ENCODE measurements around the gene PDE3A.
"Not testable (repeated sequence)": the region's sequence is repeated elsewhere in the genome, so short reads cannot be mapped to it uniquely, and the experiment has no call there.

Gene PDE3A

DNA sequence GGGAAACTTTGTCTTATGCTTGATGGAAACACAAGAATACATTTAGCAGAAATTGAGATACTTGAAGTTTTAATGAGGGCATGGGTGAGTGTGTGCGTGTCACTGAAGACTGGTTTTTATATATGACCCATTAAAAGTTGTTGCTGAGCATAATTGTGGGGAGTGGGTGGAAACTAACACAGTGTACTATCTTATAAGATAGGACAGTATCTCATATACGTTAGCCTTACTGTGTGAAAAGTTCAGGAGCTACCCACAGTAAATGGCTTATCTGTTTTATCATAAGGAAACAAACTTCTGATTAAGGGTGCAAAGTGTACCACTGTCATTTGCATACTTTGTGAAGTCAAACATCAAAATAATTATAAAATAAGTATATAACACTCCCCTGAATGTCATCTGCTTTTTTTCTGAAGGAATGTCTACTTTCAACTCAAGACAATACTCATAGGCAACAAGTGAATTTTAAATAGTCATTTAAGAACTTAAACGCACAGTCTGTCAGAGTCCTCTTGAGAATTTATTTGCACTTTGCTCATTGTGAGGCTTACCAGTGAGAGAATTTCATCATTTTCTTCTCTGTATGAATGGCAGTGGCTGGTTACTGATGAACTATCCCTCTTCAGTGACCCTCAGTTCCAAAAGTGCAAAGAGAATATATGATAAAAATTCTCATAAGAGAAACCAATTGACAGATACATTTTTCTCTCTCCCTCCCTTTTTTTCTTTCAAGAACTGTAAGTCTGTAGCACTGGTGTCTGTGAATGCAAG, 4.2 kb downstream of the PDE3A start:
- H3K4me3 ChIP-seq (ENCODE audit: low read depth, low read length) = no peak overlapping the region
- no peak for TF ChIP-seq CTCF (IDR thresholded peaks at IDR 0.05; ENCODE audit: borderline replicate concordance, insufficient read depth, low read depth, low read length)

DNA sequence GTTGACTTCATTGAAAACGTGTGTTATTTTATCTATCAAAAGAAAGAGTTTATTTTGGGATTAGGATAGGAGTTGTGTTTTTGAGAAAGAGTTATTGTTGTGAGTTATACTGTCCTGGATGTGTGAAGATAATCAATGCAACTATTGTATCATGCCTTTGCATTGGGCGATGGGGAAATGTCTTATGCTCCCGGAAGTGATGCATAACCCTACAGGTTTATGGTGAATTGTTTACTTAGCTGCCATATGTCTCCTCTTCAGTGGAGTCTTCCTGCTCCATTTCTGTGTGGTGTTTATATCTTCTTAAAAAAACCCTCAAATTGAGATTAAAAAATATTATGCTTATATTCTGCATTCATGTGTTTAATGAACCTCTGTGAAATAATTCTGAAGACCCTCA, 6.5 kb downstream of the PDE3A start:
- H3K4me3 ChIP-seq (ENCODE audit: low read depth, low read length) = no peak overlapping the region
- TF ChIP-seq CTCF (IDR thresholded peaks at IDR 0.05; ENCODE audit: borderline replicate concordance, insufficient read depth, low read depth, low read length) = no peak

GRCh38 chr12:20375560-20375959, 7.2 kb downstream of the PDE3A start:
- TF ChIP-seq CTCF (IDR thresholded peaks at IDR 0.05; ENCODE audit: borderline replicate concordance, insufficient read depth, low read depth, low read length) = no peak
- H3K4me3 ChIP-seq (ENCODE audit: low read depth, low read length) = no peak overlapping the region

GRCh38 chr12:20376984-20377383, 8.6 kb downstream of the PDE3A start:
- H3K4me3 ChIP-seq (ENCODE audit: low read depth, low read length) = no peak overlapping the region
- TF ChIP-seq CTCF (IDR thresholded peaks at IDR 0.05; ENCODE audit: borderline replicate concordance, insufficient read depth, low read depth, low read length) = no peak

- TF ChIP-seq CTCF (IDR thresholded peaks at IDR 0.05; ENCODE audit: borderline replicate concordance, insufficient read depth, low read depth, low read length) = no peak
- no peak overlapping the region for H3K4me3 ChIP-seq (ENCODE audit: low read depth, low read length)
Observed at GRCh38 chr12:20377750-20378149, 9.4 kb downstream of the PDE3A start.

DNA sequence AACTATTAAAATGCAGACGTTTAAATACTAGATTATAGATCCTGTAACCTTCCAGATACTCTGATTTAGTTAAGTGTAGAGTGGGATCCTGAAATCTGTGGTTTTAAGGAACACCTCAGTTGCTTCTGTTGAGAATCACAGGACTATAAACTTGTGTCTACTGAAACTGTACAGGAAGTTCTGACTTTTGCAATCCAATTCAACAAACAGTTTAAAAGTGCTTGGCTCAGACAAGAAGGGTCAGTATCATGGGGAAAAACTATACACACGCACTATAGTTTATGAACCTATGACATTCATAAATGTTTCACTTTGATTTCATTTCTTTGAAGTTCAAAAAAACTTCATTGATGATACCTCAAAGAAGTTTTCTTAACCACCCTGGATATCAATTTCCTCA, 13.8 kb downstream of the PDE3A start:
- TF ChIP-seq CTCF (IDR thresholded peaks at IDR 0.05; ENCODE audit: borderline replicate concordance, insufficient read depth, low read depth, low read length) = no peak

GRCh38 chr12:20383612-20384011, 15.3 kb downstream of the PDE3A start:
- no peak for TF ChIP-seq CTCF (IDR thresholded peaks at IDR 0.05; ENCODE audit: borderline replicate concordance, insufficient read depth, low read depth, low read length)
- no peak overlapping the region for H3K4me3 ChIP-seq (ENCODE audit: low read depth, low read length)

More for the DNA sequence above, 13.8 kb downstream of the PDE3A start:
- H3K4me3 ChIP-seq (ENCODE audit: low read depth, low read length) = no peak overlapping the region

DNA sequence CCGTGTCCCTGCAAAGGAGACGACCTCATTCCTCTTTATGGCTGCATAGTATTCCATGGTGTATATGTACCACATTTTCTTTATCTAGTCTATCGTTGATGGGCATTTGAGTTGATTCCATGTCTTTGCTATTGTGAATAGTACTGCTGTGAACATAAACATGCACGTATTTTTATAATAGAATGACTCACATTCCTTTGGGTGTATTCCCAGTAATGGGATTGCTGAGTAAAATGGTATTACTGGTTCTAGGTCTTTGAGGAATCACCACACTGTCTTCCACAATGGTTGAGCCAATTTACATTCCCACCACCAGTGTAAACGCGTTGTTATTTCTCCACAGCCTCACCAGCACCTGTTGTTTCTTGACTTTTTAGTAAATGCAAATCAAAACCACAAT, 16.5 kb downstream of the PDE3A start:
- H3K4me3 ChIP-seq (ENCODE audit: low read depth, low read length) = not testable (repeated sequence)
